K562 (cell line): Measurements from ENCODE around the gene EHBP1L1. TPM values are rescaled to one million over a fixed set of nuclear protein-coding genes. Genes with fewer than 3 reads are reported as not detected.

Experiments
- BHLHE40 ChIP-seq: IDR thresholded peaks from 2 replicates; pipeline ENCODE4 v1.6.1; 2011; ENCODE audit warnings: low read length, improper control_type of control experiment
- BRD4 ChIP-seq: fragments of 200-600 bp; sonication (generic); IDR thresholded peaks from 2 replicates; pipeline ENCODE4 v1.6.1; 2017; ENCODE audit warnings: inconsistent platforms
- CEBPG ChIP-seq, 3 experiments: fragments of 200-800 bp in 1 of 3; sonication (Bioruptor generic) in 1 of 3; sonication (generic) in 1 of 3; formaldehyde crosslinking in 1 of 3; IDR thresholded peaks in 2 of 3; conservative IDR thresholded peaks in 1 of 3; 2 replicates each; pipeline versions ENCODE4 v1.6.1 to v1.8.0; 2016 to 2022; ENCODE audit warnings: missing compliant biosample characterization in 2 of 3, missing genetic modification characterization in 2 of 3, mild to moderate bottlenecking in 1 of 3, missing genetic modification reagents in 1 of 3
- CXXC5 ChIP-seq: fragments of 250-450 bp; sonication (Bioruptor Pico); IDR thresholded peaks from 2 replicates; pipeline ENCODE4 v1.8.0; 2022; ENCODE audit warnings: inconsistent platforms, mild to moderate bottlenecking, moderate library complexity
- EGR1 ChIP-seq: fragments of 450-650 bp; conservative IDR thresholded peaks from 2 replicates; pipeline ENCODE4 v1.6.1; 2017; ENCODE audit warnings: mild to moderate bottlenecking
- ETV6 ChIP-seq, 3 experiments: fragments of 150-350 bp in 1 of 3; sonication (generic) in 1 of 3; formaldehyde crosslinking in 1 of 3; IDR thresholded peaks; 2 replicates each; pipeline versions ENCODE4 v1.6.1 to v1.8.0; 2014 to 2022; ENCODE audit warnings: borderline replicate concordance in 2 of 3, low read depth in 2 of 3, antibody characterized with exemption in 1 of 3, low read length in 1 of 3, mild to moderate bottlenecking in 1 of 3, missing genetic modification reagents in 1 of 3
- HCFC1 ChIP-seq: IDR thresholded peaks from 2 replicates; pipeline ENCODE4 v1.6.1; 2012; ENCODE audit warnings: low read depth, low read length, improper control_type of control experiment
- HDGF ChIP-seq: fragments of 450-650 bp; IDR thresholded peaks from 2 replicates; pipeline ENCODE4 v1.6.1; 2016
- MEIS2 ChIP-seq: fragments of 450-650 bp; IDR thresholded peaks from 2 replicates; pipeline ENCODE4 v1.6.1; 2014; ENCODE audit warnings: mild to moderate bottlenecking; ENCODE audit not compliant: partially characterized antibody
- NFYB ChIP-seq: IDR thresholded peaks from 2 replicates; pipeline ENCODE4 v1.6.1; 2011; ENCODE audit warnings: mild to moderate bottlenecking, moderate library complexity; ENCODE audit not compliant: insufficient read length; ENCODE audit errors: extremely low read depth
- PHF20 ChIP-seq: fragments of 450-650 bp; IDR thresholded peaks from 2 replicates; pipeline ENCODE4 v1.6.1; 2018; ENCODE audit not compliant: partially characterized antibody
- POLR2A ChIP-seq: fragments of 450-650 bp; conservative IDR thresholded peaks from 2 replicates; pipeline ENCODE4 v1.6.1; 2016
- PTTG1 ChIP-seq: fragments of 450-650 bp; IDR thresholded peaks from 2 replicates; pipeline ENCODE4 v1.6.1; 2016; ENCODE audit warnings: low read depth, mild to moderate bottlenecking, missing genetic modification characterization, missing compliant biosample characterization
- SMAD4 ChIP-seq: fragments of 250-450 bp; sonication (Bioruptor Pico); conservative IDR thresholded peaks from 2 replicates; pipeline ENCODE4 v1.8.0; 2021; ENCODE audit warnings: inconsistent platforms, mild to moderate bottlenecking, moderate library complexity
- ZNF140 ChIP-seq: fragments of 250-450 bp; sonication (Bioruptor Pico); IDR thresholded peaks from 2 replicates; pipeline ENCODE4 v1.8.0; 2021; ENCODE audit warnings: moderate library complexity, mild to moderate bottlenecking, inconsistent platforms
- ZNF3 ChIP-seq: fragments of 250-450 bp; sonication (Bioruptor Pico); IDR thresholded peaks from 2 replicates; pipeline ENCODE4 v1.5.0; 2021; ENCODE audit warnings: mild to moderate bottlenecking, moderate library complexity
- polyA plus RNA-seq, 8 experiments: library from polyadenylated mRNA; depleted of rRNA in 4 of 8; stranded (reverse) in 5 of 8; unstranded in 3 of 8; fragments of >200 nt; fragmentation: Nextera tagmentation in 2 of 8; fragmentation: Illumina TruSeq in 1 of 8; extraction: Ambion mirVana in 2 of 8; extraction: Trizol in 1 of 8; gene quantifications; 2 replicates each; pipeline versions ENCODE4 v1.2.1 to v1.2.3, GENCODE V29; 2011 to 2014; ENCODE audit warnings: inconsistent platforms in 1 of 8, missing spikeins in 1 of 8
- total RNA-seq, 7 experiments: library from RNA; depleted of rRNA in 6 of 7; stranded (reverse); fragments of >200 nt in 6 of 7; fragmentation: Illumina TruSeq in 2 of 7; extraction: Trizol in 2 of 7; gene quantifications; 2 replicates each; pipeline versions ENCODE4 v1.2.1 to v1.2.3, GENCODE V29; 2011 to 2021; ENCODE audit warnings: low replicate concordance in 1 of 7
- TF ChIP-seq, protein P1 (sequence below): fragments of 450-650 bp; IDR thresholded peaks from 2 replicates; pipeline ENCODE4 v1.6.1; 2016; ENCODE audit warnings: mild to moderate bottlenecking
- TF ChIP-seq, protein P2 (sequence below), 2 experiments: fragments of 250-450 bp in 1 of 2; fragments of 450-650 bp in 1 of 2; sonication (Bioruptor Pico) in 1 of 2; IDR thresholded peaks; 2 replicates each; pipeline versions ENCODE4 v1.6.1 to v1.8.0; 2016 to 2021; ENCODE audit warnings: mild to moderate bottlenecking in 2 of 2, moderate library complexity in 2 of 2, missing compliant biosample characterization in 1 of 2, missing genetic modification characterization in 1 of 2
- TF ChIP-seq, protein P3 (sequence below): fragments of 250-450 bp; sonication (Bioruptor Pico); IDR thresholded peaks from 2 replicates; pipeline ENCODE4 v1.4.0; 2020
- TF ChIP-seq, protein P4 (sequence below), 2 experiments: fragments of 450-650 bp in 1 of 2; sonication (generic) in 1 of 2; formaldehyde crosslinking; conservative IDR thresholded peaks; 2 replicates each; pipeline versions ENCODE4 v1.4.0 to v1.8.1; 2020 to 2022; ENCODE audit warnings: mild to moderate bottlenecking in 1 of 2, missing genetic modification reagents in 1 of 2
- TF ChIP-seq, protein P5 (sequence below): IDR thresholded peaks from 2 replicates; pipeline ENCODE4 v1.6.1; 2012; ENCODE audit warnings: low read depth, low read length, improper control_type of control experiment, borderline replicate concordance

EHBP1L1 gene
- total and polyA plus RNA-seq, 9 of the 15 experiments (the other 6 are each of a cell fraction or from before 2014, with no cell fraction given) = 0.03 to 87.1 (median 26.3) TPM

DNA sequence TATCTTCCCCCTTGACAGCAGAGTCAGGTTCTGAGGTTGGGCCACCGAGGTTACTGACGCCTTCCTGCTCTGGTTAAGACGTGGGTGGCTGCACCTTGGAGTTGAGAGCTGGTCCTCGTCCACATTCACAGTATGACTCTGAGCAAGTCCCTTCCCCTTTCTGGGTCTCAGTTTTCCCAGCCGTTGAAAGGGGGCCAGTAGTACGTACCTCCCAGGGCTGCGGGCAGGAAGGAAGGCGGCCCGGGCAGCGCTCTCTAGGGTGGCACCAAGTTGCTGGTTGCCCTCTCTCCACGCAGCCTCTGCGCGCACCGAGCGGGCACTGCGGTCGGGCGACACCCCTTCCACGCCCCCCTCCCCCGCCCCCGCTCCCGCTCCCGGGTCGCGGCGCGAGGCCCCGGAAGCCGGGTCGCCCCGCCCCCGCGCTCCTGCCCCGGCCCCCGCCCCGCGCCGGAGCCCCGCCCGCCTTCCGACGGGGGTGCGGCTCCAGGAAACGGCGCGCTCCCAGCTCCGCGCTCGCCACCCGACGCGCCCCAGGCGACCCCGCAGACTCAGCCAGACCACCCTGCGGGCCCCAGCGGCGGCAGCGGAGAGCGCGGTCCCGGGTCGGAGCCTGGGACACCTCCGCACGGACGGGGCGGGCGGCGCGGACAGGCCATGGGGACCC lies at the start of gene EHBP1L1 (continued):
- TF ChIP-seq, protein P1, sequence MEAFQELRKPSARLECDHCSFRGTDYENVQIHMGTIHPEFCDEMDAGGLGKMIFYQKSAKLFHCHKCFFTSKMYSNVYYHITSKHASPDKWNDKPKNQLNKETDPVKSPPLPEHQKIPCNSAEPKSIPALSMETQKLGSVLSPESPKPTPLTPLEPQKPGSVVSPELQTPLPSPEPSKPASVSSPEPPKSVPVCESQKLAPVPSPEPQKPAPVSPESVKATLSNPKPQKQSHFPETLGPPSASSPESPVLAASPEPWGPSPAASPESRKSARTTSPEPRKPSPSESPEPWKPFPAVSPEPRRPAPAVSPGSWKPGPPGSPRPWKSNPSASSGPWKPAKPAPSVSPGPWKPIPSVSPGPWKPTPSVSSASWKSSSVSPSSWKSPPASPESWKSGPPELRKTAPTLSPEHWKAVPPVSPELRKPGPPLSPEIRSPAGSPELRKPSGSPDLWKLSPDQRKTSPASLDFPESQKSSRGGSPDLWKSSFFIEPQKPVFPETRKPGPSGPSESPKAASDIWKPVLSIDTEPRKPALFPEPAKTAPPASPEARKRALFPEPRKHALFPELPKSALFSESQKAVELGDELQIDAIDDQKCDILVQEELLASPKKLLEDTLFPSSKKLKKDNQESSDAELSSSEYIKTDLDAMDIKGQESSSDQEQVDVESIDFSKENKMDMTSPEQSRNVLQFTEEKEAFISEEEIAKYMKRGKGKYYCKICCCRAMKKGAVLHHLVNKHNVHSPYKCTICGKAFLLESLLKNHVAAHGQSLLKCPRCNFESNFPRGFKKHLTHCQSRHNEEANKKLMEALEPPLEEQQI = no peak
- no peak for TF ChIP-seq CEBPG (CRISPR knock-in tag; IDR thresholded peaks at IDR 0.05)
- TF ChIP-seq CEBPG (tag; conservative IDR thresholded peaks at IDR 0.05 in 1 of 2, IDR thresholded peaks at IDR 0.05 in 1 of 2) = no peak
- TF ChIP-seq, protein P2, sequence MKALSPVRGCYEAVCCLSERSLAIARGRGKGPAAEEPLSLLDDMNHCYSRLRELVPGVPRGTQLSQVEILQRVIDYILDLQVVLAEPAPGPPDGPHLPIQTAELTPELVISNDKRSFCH (CRISPR knock-in tag; IDR thresholded peaks at IDR 0.05) = no peak
- TF ChIP-seq, protein P2 (tag; IDR thresholded peaks at IDR 0.05) = no peak; the same call in 1 of the 2 replicates
- TF ChIP-seq PTTG1 (tag) = no peak
- TF ChIP-seq, protein P3, sequence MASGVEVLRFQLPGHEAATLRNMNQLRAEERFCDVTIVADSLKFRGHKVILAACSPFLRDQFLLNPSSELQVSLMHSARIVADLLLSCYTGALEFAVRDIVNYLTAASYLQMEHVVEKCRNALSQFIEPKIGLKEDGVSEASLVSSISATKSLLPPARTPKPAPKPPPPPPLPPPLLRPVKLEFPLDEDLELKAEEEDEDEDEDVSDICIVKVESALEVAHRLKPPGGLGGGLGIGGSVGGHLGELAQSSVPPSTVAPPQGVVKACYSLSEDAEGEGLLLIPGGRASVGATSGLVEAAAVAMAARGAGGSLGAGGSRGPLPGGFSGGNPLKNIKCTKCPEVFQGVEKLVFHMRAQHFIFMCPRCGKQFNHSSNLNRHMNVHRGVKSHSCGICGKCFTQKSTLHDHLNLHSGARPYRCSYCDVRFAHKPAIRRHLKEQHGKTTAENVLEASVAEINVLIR (CRISPR knock-in tag) = no peak
- no peak for TF ChIP-seq NFYB
- TF ChIP-seq POLR2A = peak; percentile 61
- TF ChIP-seq EGR1 = peak; percentile 89
- no peak for TF ChIP-seq BHLHE40
- TF ChIP-seq SMAD4 (CRISPR knock-in tag) = no peak
- no peak; a peak in 1 of 4 replicates for TF ChIP-seq ETV6 (IDR thresholded peaks at IDR 0.05; ENCODE audit: borderline replicate concordance in 1 of 2, low read depth in 2 of 2, low read length in 1 of 2)
- no peak for TF ChIP-seq ETV6 (CRISPR knock-in tag; IDR thresholded peaks at IDR 0.05; ENCODE audit: borderline replicate concordance)
- no peak for TF ChIP-seq MEIS2
- TF ChIP-seq PHF20 = peak; percentile 51
- no peak for TF ChIP-seq HCFC1
- TF ChIP-seq, protein P4, sequence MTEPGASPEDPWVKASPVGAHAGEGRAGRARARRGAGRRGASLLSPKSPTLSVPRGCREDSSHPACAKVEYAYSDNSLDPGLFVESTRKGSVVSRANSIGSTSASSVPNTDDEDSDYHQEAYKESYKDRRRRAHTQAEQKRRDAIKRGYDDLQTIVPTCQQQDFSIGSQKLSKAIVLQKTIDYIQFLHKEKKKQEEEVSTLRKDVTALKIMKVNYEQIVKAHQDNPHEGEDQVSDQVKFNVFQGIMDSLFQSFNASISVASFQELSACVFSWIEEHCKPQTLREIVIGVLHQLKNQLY (CRISPR knock-in tag; conservative IDR thresholded peaks at IDR 0.05) = no peak
- TF ChIP-seq ZNF3 (CRISPR knock-in tag) = no peak
- TF ChIP-seq BRD4 = no peak; the same call in 1 of the 2 replicates
- peak; percentile 96; the same call in 1 of the 2 replicates for TF ChIP-seq HDGF
- TF ChIP-seq, protein P5, sequence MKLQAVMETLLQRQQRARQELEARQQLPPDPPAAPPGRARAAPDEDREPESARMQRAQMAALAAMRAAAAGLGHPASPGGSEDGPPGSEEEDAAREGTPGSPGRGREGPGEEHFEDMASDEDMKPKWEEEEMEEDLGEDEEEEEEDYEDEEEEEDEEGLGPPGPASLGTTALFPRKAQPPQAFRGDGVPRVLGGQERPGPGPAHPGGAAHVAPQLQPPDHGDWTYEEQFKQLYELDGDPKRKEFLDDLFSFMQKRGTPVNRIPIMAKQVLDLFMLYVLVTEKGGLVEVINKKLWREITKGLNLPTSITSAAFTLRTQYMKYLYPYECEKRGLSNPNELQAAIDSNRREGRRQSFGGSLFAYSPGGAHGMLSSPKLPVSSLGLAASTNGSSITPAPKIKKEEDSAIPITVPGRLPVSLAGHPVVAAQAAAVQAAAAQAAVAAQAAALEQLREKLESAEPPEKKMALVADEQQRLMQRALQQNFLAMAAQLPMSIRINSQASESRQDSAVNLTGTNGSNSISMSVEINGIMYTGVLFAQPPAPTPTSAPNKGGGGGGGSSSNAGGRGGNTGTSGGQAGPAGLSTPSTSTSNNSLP = no peak
- TF ChIP-seq CXXC5 (CRISPR knock-in tag) = no peak
- no peak for TF ChIP-seq ZNF140 (CRISPR knock-in tag)
